Heart right ventricle (tissue), 16 donors: ENCODE measurements around the gene CDC5L. TPM values are rescaled to one million over a fixed set of nuclear protein-coding genes. Genes with fewer than 3 reads are reported as not detected.

Source experiments
- ATAC-seq, 8 donors: fragments of 200-7000 bp; cut with Tn5 transposase; one replicate each; pipeline ENCODE4 v1.9.1; 2020; ENCODE audit warnings: mild to moderate bottlenecking in 8 of 8, moderate library complexity in 8 of 8, moderate number of reproducible peaks in 1 of 8
- DNase-seq, 2 donors: peaks; one replicate each; pipeline ENCODE4 v3.0.0-alpha.2; 2020
- H3K27ac ChIP-seq, 10 donors: fragments of 200-600 bp; sonication (generic) in 2 of 10; one replicate each; pipeline versions ENCODE4 v1.5.0 to v1.8.0; 2020 to 2022; ENCODE audit warnings: mild to moderate bottlenecking in 3 of 10
- H3K27me3 ChIP-seq, 7 donors: fragments of 200-600 bp; one replicate each; pipeline ENCODE4 v1.8.0; 2021 to 2022; ENCODE audit warnings: mild to moderate bottlenecking in 2 of 7
- H3K36me3 ChIP-seq, 9 donors: fragments of 200-600 bp; sonication (generic) in 1 of 9; one replicate each; pipeline versions ENCODE4 v1.5.0 to v1.8.0; 2020 to 2022; ENCODE audit warnings: mild to moderate bottlenecking in 2 of 9
- H3K4me1 ChIP-seq, 9 donors: fragments of 200-600 bp; sonication (generic) in 1 of 9; one replicate each; pipeline versions ENCODE4 v1.5.0 to v1.8.0; 2020 to 2022; ENCODE audit warnings: mild to moderate bottlenecking in 4 of 9
- H3K4me3 ChIP-seq, 10 donors: fragments of 200-600 bp; sonication (generic) in 2 of 10; one replicate each; pipeline versions ENCODE4 v1.5.0 to v1.8.0; 2020 to 2022; ENCODE audit warnings: mild to moderate bottlenecking in 7 of 10, moderate library complexity in 2 of 10
- H3K9me3 ChIP-seq, 11 donors: fragments of 200-600 bp in 10 of 11; sonication (generic) in 2 of 11; one replicate each; pipeline versions ENCODE4 v1.5.0 to v1.8.0; 2013 to 2022; ENCODE audit warnings: mild to moderate bottlenecking in 2 of 11, control low read depth in 1 of 11, moderate library complexity in 1 of 11
- CTCF ChIP-seq, 9 donors: fragments of 200-600 bp; sonication (generic) in 2 of 9; IDR thresholded peaks; one replicate each; pipeline versions ENCODE4 v1.5.0 to v1.8.0; 2021 to 2022; ENCODE audit warnings: antibody characterized with exemption in 9 of 9, mild to moderate bottlenecking in 5 of 9, moderate library complexity in 1 of 9
- WGBS, 2 donors: extraction: QIAGEN DNeasy Blood & Tissue Kit; methylation state at CpG; one replicate each; pipeline ENCODE4 v1.1.7; 2013; ENCODE audit warnings: inconsistent platforms in 1 of 2; 5-methylcytosine and 5-hydroxymethylcytosine counted together
- intact Hi-C, 10 donors: fragments of 100-400 bp; cut with DNase I; formaldehyde crosslinking; loops; one replicate each; pipeline versions ENCODE4 v1.11.1 to v1.14.2; 2022
- polyA plus RNA-seq, 2 donors: library from polyadenylated mRNA; stranded (reverse); fragments of 200-250 nt; gene quantifications; one replicate each; pipeline ENCODE4 v1.2.3, GENCODE V29; 2013
- total RNA-seq, 10 donors: library from RNA; stranded (reverse); fragmentation: NEBNext Ultra II Directional in 3 of 10; extraction: Animal tissue kit (Norgen Biotek cat#: 25700) in 3 of 10; gene quantifications; one replicate each; pipeline versions ENCODE4 v1.2.1 to v1.2.4, GENCODE V29; 2021 to 2023
- donor health status: Arrhythmogenic right ventricular cardiomyopathy.
- donor health status: ischemic (EF 13 %, LVEDD 7.1; RV severe dilation, severe dysfunction).
- donor health status: healthy with polysubstance abuse.
- donor health status: DM: no; HTN: yes; CAD: no.
- donor health status: DM: no; HTN: no; CAD: no.
- donor health status: ischemic (EF 25% LVEDD 6.9; RV normal size, moderate dysfunction).
- donor health status: ischemic (EF 25% LVEDD 5.7; RV mildly dilated, moderate dysfunction).
- donor health status: healthy.
- donor health status: DM: yes; HTN: yes; CAD: no.
- donor health status: Ischemic cardiomyopathy.
- donor health status: ischemic (EF 35%, LVEDD 5.7; RV mildly dilated, moderate dysfunction).
- donor health status: nonischemic (EF 11% LVEDD 7.7; RV severe dilation, severe dysfunction).
- donor health status: DM: yes; HTN: yes; CAD: no.
- donor health status: PGD.
- donor health status: ischemic (EF 29% LVEDD 5.4; RV normal size, mild dysfunction).
- donor health status: nonischemic (EF 23%, LVEDD 6.1; RV moderate dilation, normal function).

The CDC5L gene
- total and polyA plus RNA-seq, 12 donors = 5.4 to 26.5 (median 20.5) TPM

GRCh38 chr6:44366781-44367180, 20.7 kb upstream of the CDC5L start:
- Histone ChIP-seq H3K36me3 (no peaks in the 10 kb centered on the region), H3K9me3 (peaks cover 0 to under 1% (median 0%) of the 10 kb centered on the region in 11 donors), H3K4me3 (no peak overlapping the region), H3K4me1 (no peaks in the 10 kb centered on the region), H3K27me3 (peaks cover 0 to 25% (median 5%) of the 10 kb centered on the region in 7 donors), H3K27ac (no peak overlapping the region)
- no peak for TF ChIP-seq CTCF (IDR thresholded peaks at IDR 0.05)
- intact Hi-C loops = no loop called here
- WGBS, 2 donors = 89 to 92% methylated on average over 3 of the region's 3 CpGs
- no peak for DNase-seq
- ATAC-seq = no peak

GRCh38 chr6:44367681-44368080, 19.8 kb upstream of the CDC5L start:
- no peak overlapping the region for H3K27ac ChIP-seq
- ATAC-seq (no peak), DNase-seq (no peak)
- WGBS, 2 donors = 28 to 48% methylated on average over 2 of the region's 2 CpGs
- H3K4me3 ChIP-seq = no peak overlapping the region
- peaks cover 0 to 22% (median 5%) of the 10 kb centered on the region in 7 donors for H3K27me3 ChIP-seq
- no peak for TF ChIP-seq CTCF (IDR thresholded peaks at IDR 0.05)
- H3K9me3 ChIP-seq = peaks cover 0 to 4% (median 0%) of the 10 kb centered on the region in 11 donors
- no peaks in the 10 kb centered on the region for H3K36me3 ChIP-seq
- intact Hi-C loops = no loop called here
- no peaks in the 10 kb centered on the region for H3K4me1 ChIP-seq

DNA sequence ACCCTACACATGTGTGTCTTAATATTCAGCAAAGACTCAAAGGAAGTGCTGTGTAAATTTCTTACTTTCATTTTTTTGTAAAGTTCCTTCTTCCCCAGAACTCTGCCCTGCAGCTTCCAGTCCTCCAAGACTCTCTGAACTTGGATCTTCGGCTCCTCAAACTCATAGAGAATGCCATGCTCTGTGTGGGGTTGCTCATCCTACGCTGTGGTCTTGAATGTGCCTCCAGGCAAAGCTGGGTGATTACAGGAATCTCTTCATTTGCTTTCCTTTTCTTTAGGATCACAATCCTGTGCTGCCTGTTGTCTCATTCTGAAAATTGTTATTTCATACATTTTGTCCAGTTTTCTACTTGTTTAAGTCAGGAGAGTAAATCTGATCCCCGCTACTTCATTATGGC, 14.5 kb upstream of the CDC5L start:
- no peak for TF ChIP-seq CTCF (IDR thresholded peaks at IDR 0.05)
- Histone ChIP-seq H3K9me3 (peaks cover 0 to 4% (median 0%) of the 10 kb centered on the region in 11 donors), H3K27ac (no peak overlapping the region), H3K36me3 (no peaks in the 10 kb centered on the region), H3K4me3 (no peak overlapping the region), H3K27me3 (peaks cover 0 to 21% (median 0%) of the 10 kb centered on the region in 7 donors), H3K4me1 (no peaks in the 10 kb centered on the region)
- intact Hi-C loops = no loop called here
- DNase-seq = no peak
- WGBS, 2 donors = 74 to 86% methylated on average over 3 of the region's 3 CpGs
- no peak for ATAC-seq

GRCh38 chr6:44373787-44374186, 13.7 kb upstream of the CDC5L start:
- Histone ChIP-seq H3K27me3 (peaks cover 0 to 20% (median 0%) of the 10 kb centered on the region in 7 donors), H3K4me3 (no peak overlapping the region), H3K4me1 (no peaks in the 10 kb centered on the region), H3K36me3 (no peaks in the 10 kb centered on the region), H3K9me3 (peaks cover 0 to 4% (median 0%) of the 10 kb centered on the region in 11 donors), H3K27ac (no peak overlapping the region)
- no peak for TF ChIP-seq CTCF (IDR thresholded peaks at IDR 0.05)
- no peak for ATAC-seq
- intact Hi-C loops = no loop called here
- DNase-seq = no peak
- WGBS, 2 donors = 53 to 69% methylated on average over 2 of the region's 2 CpGs
